ENCODE results near the gene WDR86. TPM values are rescaled to one million over a fixed set of nuclear protein-coding genes. Genes with fewer than 3 reads are reported as not detected.

Gene WDR86
- total RNA-seq, 2 donors from 2014 or later, result 8.5 TPM; not detected in 1

DNA sequence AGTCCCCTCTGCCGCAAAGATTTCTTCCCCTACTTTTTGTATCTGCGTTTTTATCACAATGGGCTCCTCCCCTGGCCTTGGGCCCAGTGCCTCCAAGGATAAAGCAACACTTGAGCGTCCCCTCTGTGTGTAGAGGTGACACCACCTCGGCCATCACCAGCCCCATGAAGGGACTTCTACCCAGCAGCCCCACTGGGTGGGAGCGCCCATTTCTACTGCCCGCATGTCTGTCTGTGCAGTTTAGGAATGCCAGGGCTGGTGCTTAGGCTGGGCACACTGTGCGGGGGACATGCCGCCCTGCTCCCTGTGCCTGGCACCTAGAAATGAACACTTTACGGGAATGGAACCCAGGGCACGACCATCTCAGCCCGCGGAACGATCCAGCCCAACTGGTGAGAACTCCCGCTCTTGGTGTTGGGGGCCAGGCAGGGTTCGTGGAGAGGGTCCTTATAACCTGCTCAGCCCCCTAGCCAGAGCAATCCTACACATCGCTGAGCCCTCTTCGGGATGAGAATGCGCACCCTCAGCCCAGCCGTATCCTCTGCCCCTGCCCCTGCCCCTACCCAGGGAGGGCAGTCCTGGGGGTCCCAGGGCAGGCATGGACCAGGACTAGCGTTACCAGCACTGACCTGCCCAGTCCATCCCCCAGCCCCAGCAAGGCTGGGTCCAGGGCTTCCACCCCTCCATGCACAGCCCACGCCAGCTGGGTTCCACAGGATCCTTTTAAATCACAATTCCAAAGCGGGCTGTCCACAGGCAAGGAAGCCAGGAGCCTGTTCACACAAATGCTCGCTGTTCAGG lies 17.3 kb upstream of the WDR86 start:
- DNase-seq (ENCODE audit: low spot score) (no peak), ATAC-seq (ENCODE audit: insufficient number of reproducible peaks, low FRiP score, low read depth) (no peak)
- Histone ChIP-seq H3K9me3 (peaks cover 4% of the 10 kb centered on the region), H3K4me1 (ENCODE audit: control insufficient read depth in 1 of 2, low read depth in 2 of 2) (peaks cover 23 to 53% of the 10 kb centered on the region in 2 donors), H3K27ac (peak overlapping the region in 1 of 2 donors; percentile 56), H3K36me3 (no peaks in the 10 kb centered on the region), H3K4me3 (peak overlapping the region; percentile 59), H3K27me3 (replicated peaks; ENCODE audit: insufficient read depth) (no peaks in the 10 kb centered on the region)
- TF ChIP-seq, protein P1, sequence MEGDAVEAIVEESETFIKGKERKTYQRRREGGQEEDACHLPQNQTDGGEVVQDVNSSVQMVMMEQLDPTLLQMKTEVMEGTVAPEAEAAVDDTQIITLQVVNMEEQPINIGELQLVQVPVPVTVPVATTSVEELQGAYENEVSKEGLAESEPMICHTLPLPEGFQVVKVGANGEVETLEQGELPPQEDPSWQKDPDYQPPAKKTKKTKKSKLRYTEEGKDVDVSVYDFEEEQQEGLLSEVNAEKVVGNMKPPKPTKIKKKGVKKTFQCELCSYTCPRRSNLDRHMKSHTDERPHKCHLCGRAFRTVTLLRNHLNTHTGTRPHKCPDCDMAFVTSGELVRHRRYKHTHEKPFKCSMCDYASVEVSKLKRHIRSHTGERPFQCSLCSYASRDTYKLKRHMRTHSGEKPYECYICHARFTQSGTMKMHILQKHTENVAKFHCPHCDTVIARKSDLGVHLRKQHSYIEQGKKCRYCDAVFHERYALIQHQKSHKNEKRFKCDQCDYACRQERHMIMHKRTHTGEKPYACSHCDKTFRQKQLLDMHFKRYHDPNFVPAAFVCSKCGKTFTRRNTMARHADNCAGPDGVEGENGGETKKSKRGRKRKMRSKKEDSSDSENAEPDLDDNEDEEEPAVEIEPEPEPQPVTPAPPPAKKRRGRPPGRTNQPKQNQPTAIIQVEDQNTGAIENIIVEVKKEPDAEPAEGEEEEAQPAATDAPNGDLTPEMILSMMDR (IDR thresholded peaks at IDR 0.05), result no peak

DNA sequence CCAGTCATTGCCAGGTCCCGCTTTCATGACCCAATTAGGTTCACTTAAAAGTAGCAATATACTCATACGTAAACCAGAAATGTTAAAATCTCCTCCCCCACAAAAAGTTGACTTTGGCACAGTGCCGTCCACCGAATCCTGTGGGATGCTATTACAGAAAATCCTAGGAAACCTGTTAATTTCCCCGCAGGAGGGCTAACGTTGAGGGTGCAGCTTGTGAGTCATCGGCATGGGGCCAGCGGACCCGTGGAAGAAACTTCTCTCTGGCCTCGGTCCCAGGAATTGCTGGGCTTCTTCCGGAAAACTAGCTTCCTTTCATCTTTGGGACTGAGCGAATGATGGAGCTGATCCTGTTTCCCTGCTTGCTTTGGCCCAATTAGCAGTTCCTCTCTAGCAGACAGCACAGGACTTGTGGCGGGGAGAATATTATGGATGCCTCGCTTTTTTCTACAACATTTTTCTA lies 16.6 kb upstream of the WDR86 start:
- peaks cover 6% of the 10 kb centered on the region for H3K9me3 ChIP-seq
- H3K36me3 ChIP-seq, result no peaks in the 10 kb centered on the region
- no peaks in the 10 kb centered on the region for H3K27me3 ChIP-seq (replicated peaks; ENCODE audit: insufficient read depth)
- H3K4me1 ChIP-seq (ENCODE audit: control insufficient read depth in 1 of 2, low read depth in 2 of 2), result peaks cover 23 to 53% of the 10 kb centered on the region in 2 donors
- H3K27ac ChIP-seq, result peak overlapping the region in 1 of 2 donors; percentile 56
- peak; percentile 34 for DNase-seq (ENCODE audit: low spot score)
- H3K4me3 ChIP-seq, result peak overlapping the region; percentile 59
- peak; percentile 66 for ATAC-seq (ENCODE audit: insufficient number of reproducible peaks, low FRiP score, low read depth)
- TF ChIP-seq, protein P1 (IDR thresholded peaks at IDR 0.05), result no peak

GRCh38 chr7:151425670-151426440 lies 16.0 kb upstream of the WDR86 start:
- TF ChIP-seq, protein P1 (IDR thresholded peaks at IDR 0.05), result no peak
- no peaks in the 10 kb centered on the region for H3K27me3 ChIP-seq (replicated peaks; ENCODE audit: insufficient read depth)
- ATAC-seq (ENCODE audit: insufficient number of reproducible peaks, low FRiP score, low read depth) (peak; percentile 51), DNase-seq (ENCODE audit: low spot score) (no peak)
- peaks cover 6% of the 10 kb centered on the region for H3K9me3 ChIP-seq
- H3K27ac ChIP-seq, result peak overlapping the region in 1 of 2 donors; percentile 56
- H3K4me1 ChIP-seq (ENCODE audit: control insufficient read depth in 1 of 2, low read depth in 2 of 2), result peaks cover 23 to 53% of the 10 kb centered on the region in 2 donors
- H3K36me3 ChIP-seq, result no peaks in the 10 kb centered on the region
- H3K4me3 ChIP-seq, result peak overlapping the region; percentile 59

DNA sequence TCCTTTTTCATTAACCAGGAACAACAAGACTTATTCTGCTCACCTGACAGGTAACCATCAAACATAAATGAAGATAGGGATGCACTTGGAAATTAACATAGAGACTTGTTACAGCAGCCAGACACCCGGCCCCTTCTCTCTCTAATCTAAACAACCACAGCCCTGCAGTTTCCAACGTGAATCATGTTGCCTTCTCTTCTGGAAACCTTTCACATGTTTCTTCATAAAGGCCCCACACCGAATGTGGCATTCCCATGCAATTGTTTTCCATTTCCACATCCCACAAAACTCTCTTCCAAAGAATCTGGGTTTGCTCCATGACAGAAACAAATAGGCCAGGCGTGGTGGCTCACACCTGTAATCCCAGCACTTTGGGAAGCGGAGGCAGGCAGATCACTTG lies 15.0 kb upstream of the WDR86 start:
- Histone ChIP-seq H3K9me3 (peaks cover 8% of the 10 kb centered on the region), H3K36me3 (no peaks in the 10 kb centered on the region), H3K4me3 (no peak overlapping the region), H3K27ac (no peak overlapping the region), H3K27me3 (replicated peaks; ENCODE audit: insufficient read depth) (no peaks in the 10 kb centered on the region), H3K4me1 (ENCODE audit: control insufficient read depth in 1 of 2, low read depth in 2 of 2) (peaks cover 22 to 49% of the 10 kb centered on the region in 2 donors)
- ATAC-seq (ENCODE audit: insufficient number of reproducible peaks, low FRiP score, low read depth), result no peak
- DNase-seq (ENCODE audit: low spot score), result no peak
- TF ChIP-seq, protein P1 (IDR thresholded peaks at IDR 0.05), result no peak

- Histone ChIP-seq H3K9me3 (peaks cover 12% of the 10 kb centered on the region), H3K4me3 (no peak overlapping the region), H3K27ac (no peak overlapping the region), H3K36me3 (no peaks in the 10 kb centered on the region), H3K27me3 (replicated peaks; ENCODE audit: insufficient read depth) (no peaks in the 10 kb centered on the region), H3K4me1 (ENCODE audit: control insufficient read depth in 1 of 2, low read depth in 2 of 2) (peaks cover 20 to 40% of the 10 kb centered on the region in 2 donors)
- ATAC-seq (ENCODE audit: insufficient number of reproducible peaks, low FRiP score, low read depth) (no peak), DNase-seq (ENCODE audit: low spot score) (no peak)
- TF ChIP-seq, protein P1 (IDR thresholded peaks at IDR 0.05), result no peak
Observed at GRCh38 chr7:151423936-151424335, 14.1 kb upstream of the WDR86 start.
